DND-41 (cell line): ENCODE measurements around the gene PM20D1.

ENCODE experiments used
- EZH2 ChIP-seq: IDR thresholded peaks from 3 replicates; pipeline ENCODE4 v1.6.1; 2012; ENCODE audit warnings: borderline replicate concordance, low read depth, mild to moderate bottlenecking, moderate library complexity, low read length, inconsistent platforms; ENCODE audit not compliant: severe bottlenecking
- TF ChIP-seq, protein P1 (sequence below): IDR thresholded peaks from 2 replicates; pipeline ENCODE4 v1.5.1; 2012; ENCODE audit warnings: borderline replicate concordance, low read length, moderate library complexity, mild to moderate bottlenecking; ENCODE audit not compliant: poor library complexity, severe bottlenecking; ENCODE audit errors: extremely low read depth

DNA sequence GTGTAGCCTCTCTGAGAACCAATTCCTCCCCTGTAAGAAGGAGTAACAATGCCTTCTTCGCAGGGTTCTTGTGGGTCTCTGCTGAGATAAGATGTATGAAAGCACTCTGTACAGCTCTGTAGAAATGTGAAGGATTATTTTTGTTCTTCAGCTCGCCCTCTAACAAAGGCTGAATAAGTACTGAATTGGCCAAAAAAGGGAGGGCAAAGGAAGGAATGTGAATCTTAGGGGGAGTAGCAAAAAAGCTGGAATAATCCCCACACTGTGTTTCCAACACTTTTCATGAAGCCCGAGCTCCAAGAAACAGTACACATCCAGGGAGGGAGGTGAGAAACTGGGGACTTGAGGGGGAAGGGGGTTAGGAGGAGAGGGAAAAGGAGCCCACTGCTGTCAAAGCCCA is 22.9 kb downstream of the PM20D1 start:
- no peak for TF ChIP-seq EZH2
- TF ChIP-seq, protein P1, sequence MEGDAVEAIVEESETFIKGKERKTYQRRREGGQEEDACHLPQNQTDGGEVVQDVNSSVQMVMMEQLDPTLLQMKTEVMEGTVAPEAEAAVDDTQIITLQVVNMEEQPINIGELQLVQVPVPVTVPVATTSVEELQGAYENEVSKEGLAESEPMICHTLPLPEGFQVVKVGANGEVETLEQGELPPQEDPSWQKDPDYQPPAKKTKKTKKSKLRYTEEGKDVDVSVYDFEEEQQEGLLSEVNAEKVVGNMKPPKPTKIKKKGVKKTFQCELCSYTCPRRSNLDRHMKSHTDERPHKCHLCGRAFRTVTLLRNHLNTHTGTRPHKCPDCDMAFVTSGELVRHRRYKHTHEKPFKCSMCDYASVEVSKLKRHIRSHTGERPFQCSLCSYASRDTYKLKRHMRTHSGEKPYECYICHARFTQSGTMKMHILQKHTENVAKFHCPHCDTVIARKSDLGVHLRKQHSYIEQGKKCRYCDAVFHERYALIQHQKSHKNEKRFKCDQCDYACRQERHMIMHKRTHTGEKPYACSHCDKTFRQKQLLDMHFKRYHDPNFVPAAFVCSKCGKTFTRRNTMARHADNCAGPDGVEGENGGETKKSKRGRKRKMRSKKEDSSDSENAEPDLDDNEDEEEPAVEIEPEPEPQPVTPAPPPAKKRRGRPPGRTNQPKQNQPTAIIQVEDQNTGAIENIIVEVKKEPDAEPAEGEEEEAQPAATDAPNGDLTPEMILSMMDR: no peak
